ENCODE results near the gene SMAD6.
"Not testable (repeated sequence)": the region's sequence is repeated elsewhere in the genome, so short reads cannot be mapped to it uniquely, and the experiment has no call there.

The SMAD6 gene

GRCh38 chr15:66684136-66684681, 17.8 kb upstream of the SMAD6 start:
- H3K4me1 Mint-ChIP-seq = peaks cover 3% of the 10 kb centered on the region
- no peak overlapping the region for H3K27ac Mint-ChIP-seq
- H3K36me3 Mint-ChIP-seq = peaks cover 8% of the 10 kb centered on the region
- no peak for ATAC-seq (ENCODE audit: low read depth)
- DNase-seq (ENCODE audit: low spot score in 2 of 2) = no peak
- no peaks in the 10 kb centered on the region for H3K27me3 Mint-ChIP-seq
- H3K4me3 Mint-ChIP-seq = no peak overlapping the region
- peaks cover 11% of the 10 kb centered on the region for H3K9me3 Mint-ChIP-seq

GRCh38 chr15:66685638-66686150, 16.3 kb upstream of the SMAD6 start:
- H3K4me1 Mint-ChIP-seq = peaks cover 3% of the 10 kb centered on the region
- ATAC-seq (ENCODE audit: low read depth) (no peak), DNase-seq (ENCODE audit: low spot score in 2 of 2) (no peak)
- no peak overlapping the region for H3K27ac Mint-ChIP-seq
- H3K4me3 Mint-ChIP-seq = no peak overlapping the region
- H3K27me3 Mint-ChIP-seq = no peaks in the 10 kb centered on the region
- H3K36me3 Mint-ChIP-seq = peaks cover 8% of the 10 kb centered on the region
- peaks cover 11% of the 10 kb centered on the region for H3K9me3 Mint-ChIP-seq

- not testable (repeated sequence) for H3K36me3 Mint-ChIP-seq; ATAC-seq (ENCODE audit: low read depth); H3K9me3 Mint-ChIP-seq; H3K4me3 Mint-ChIP-seq; H3K27me3 Mint-ChIP-seq; DNase-seq (ENCODE audit: low spot score in 2 of 2); H3K27ac Mint-ChIP-seq
- H3K4me1 Mint-ChIP-seq = peaks cover 11% of the 10 kb centered on the region
These were observed 11.1 kb upstream of the SMAD6 start for GRCh38 chr15:66690912-66691311.

GRCh38 chr15:66691727-66692126, 10.3 kb upstream of the SMAD6 start:
- no peaks in the 10 kb centered on the region for H3K9me3 Mint-ChIP-seq
- no peak overlapping the region for H3K27ac Mint-ChIP-seq
- DNase-seq (ENCODE audit: low spot score in 2 of 2) (no peak), ATAC-seq (ENCODE audit: low read depth) (no peak)
- no peaks in the 10 kb centered on the region for H3K27me3 Mint-ChIP-seq
- H3K4me1 Mint-ChIP-seq = peaks cover 11% of the 10 kb centered on the region
- no peak overlapping the region for H3K4me3 Mint-ChIP-seq
- H3K36me3 Mint-ChIP-seq = no peaks in the 10 kb centered on the region

GRCh38 chr15:66692391-66692790, 9.6 kb upstream of the SMAD6 start:
- ATAC-seq (ENCODE audit: low read depth) = no peak
- no peak overlapping the region for H3K4me3 Mint-ChIP-seq

DNA sequence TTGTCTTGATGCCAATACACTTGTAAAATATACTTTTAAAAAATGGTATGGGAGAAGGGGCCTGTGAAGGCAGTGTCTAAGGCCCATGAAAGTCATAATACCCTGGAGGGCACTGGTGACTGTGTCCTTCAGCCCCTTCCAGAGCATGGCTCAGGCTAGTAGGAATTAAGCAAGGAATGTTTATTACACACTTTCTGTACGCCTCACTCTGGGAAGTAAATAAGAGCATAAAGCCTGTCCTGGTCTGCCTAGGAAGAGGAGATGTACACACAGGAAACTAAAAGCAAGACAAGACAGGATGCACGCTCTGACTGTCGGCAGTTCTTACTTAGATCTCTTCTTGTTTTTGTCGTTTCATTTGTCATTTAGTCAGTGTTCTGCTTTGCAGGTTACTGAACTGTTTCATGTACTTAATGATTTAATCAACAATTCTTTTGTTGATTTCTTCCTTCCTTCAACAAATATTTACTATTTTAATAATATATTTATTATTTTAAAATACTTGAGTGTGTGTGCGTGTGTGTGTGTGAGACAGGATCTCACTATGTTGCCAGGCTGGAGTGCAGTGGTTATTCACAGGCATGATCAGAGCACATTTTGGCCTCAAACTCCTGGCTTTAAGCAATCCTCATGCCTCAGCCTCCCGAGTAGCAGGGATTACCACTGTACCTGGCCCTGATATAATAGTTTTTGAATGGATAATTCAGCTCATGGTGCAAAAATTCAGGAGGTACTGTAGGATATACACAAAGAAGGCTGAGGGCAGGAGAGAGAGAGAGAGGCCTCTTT, 9.0 kb upstream of the SMAD6 start:
- H3K9me3 Mint-ChIP-seq = no peaks in the 10 kb centered on the region
- H3K27ac Mint-ChIP-seq = peak overlapping the region; percentile 86
- peak overlapping the region; percentile 25 for H3K4me3 Mint-ChIP-seq
- H3K27me3 Mint-ChIP-seq = no peaks in the 10 kb centered on the region
- peak; percentile 91 for ATAC-seq (ENCODE audit: low read depth)
- DNase-seq (ENCODE audit: low spot score in 2 of 2) = no peak
- H3K4me1 Mint-ChIP-seq = peaks cover 11% of the 10 kb centered on the region
- H3K36me3 Mint-ChIP-seq = no peaks in the 10 kb centered on the region

More at GRCh38 chr15:66692391-66692790, 9.6 kb upstream of the SMAD6 start:
- Mint-ChIP-seq H3K27me3 (no peaks in the 10 kb centered on the region), H3K4me1 (peaks cover 11% of the 10 kb centered on the region), H3K36me3 (no peaks in the 10 kb centered on the region), H3K9me3 (no peaks in the 10 kb centered on the region), H3K27ac (peak overlapping the region; percentile 86)
- no peak for DNase-seq (ENCODE audit: low spot score in 2 of 2)

DNA sequence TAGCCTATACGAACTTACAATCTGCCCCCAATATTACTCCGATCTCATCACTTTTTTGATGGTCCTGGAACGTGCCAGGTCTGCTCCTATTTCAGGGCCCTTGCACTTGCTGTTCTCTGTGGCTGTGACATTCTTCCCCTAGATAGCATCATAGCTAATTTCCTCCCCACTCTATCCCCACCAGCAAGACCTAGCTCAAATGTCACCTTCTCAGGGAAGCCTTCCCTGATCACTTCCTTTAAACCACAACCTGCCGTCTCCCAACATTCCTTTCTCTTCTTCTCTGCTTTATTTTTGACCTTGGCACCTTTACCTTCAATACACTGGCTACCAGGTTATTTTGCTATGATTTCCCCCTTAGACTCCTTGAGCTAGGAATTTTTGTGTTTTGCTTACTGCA, 5.3 kb upstream of the SMAD6 start:
- ATAC-seq (ENCODE audit: low read depth) = no peak
- H3K36me3 Mint-ChIP-seq = no peaks in the 10 kb centered on the region
- no peak overlapping the region for H3K4me3 Mint-ChIP-seq
- no peak for DNase-seq (ENCODE audit: low spot score in 2 of 2)
- no peaks in the 10 kb centered on the region for H3K9me3 Mint-ChIP-seq
- no peak overlapping the region for H3K27ac Mint-ChIP-seq
- H3K27me3 Mint-ChIP-seq = no peaks in the 10 kb centered on the region
- H3K4me1 Mint-ChIP-seq = peaks cover 16% of the 10 kb centered on the region

GRCh38 chr15:66698318-66698961, 3.6 kb upstream of the SMAD6 start:
- no peak overlapping the region for H3K27ac Mint-ChIP-seq
- H3K9me3 Mint-ChIP-seq = no peaks in the 10 kb centered on the region
- peaks cover 2% of the 10 kb centered on the region for H3K27me3 Mint-ChIP-seq
- H3K4me3 Mint-ChIP-seq = no peak overlapping the region
- DNase-seq (ENCODE audit: low spot score in 2 of 2) (no peak), ATAC-seq (ENCODE audit: low read depth) (no peak)
- H3K4me1 Mint-ChIP-seq = peaks cover 11% of the 10 kb centered on the region
- no peaks in the 10 kb centered on the region for H3K36me3 Mint-ChIP-seq

DNA sequence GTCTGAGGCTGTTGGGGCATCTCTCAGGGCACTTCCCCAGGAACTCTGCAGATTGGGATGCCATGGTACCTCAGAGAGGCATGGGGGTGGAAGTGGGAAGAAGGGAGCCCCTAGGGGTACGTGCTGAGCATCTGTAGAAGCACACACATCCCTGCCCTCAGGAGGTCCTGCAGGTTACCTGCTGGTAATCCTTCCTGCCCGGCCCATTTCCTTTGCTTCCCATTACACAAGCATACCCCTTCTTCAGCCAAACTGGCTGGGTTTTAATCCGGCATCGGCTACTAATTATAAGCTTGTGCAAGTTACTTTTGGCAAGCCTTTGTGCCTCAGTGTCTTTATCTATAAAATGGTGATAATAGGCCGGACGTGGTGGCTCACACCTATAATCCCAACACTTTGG, 3.1 kb upstream of the SMAD6 start:
- Mint-ChIP-seq H3K36me3 (no peaks in the 10 kb centered on the region), H3K27ac (no peak overlapping the region), H3K4me3 (no peak overlapping the region), H3K27me3 (peaks cover 2% of the 10 kb centered on the region), H3K4me1 (peaks cover 11% of the 10 kb centered on the region), H3K9me3 (no peaks in the 10 kb centered on the region)
- ATAC-seq (ENCODE audit: low read depth) = no peak
- no peak for DNase-seq (ENCODE audit: low spot score in 2 of 2)

GRCh38 chr15:66700412-66700801, 1.6 kb upstream of the SMAD6 start:
- Mint-ChIP-seq H3K4me1 (peaks cover 11% of the 10 kb centered on the region), H3K27me3 (peaks cover 5% of the 10 kb centered on the region), H3K9me3 (no peaks in the 10 kb centered on the region), H3K4me3 (peak overlapping the region; percentile 85), H3K36me3 (no peaks in the 10 kb centered on the region), H3K27ac (peak overlapping the region; percentile 47)
- DNase-seq (ENCODE audit: low spot score in 2 of 2) = no peak
- peak; percentile 19 for ATAC-seq (ENCODE audit: low read depth)

DNA sequence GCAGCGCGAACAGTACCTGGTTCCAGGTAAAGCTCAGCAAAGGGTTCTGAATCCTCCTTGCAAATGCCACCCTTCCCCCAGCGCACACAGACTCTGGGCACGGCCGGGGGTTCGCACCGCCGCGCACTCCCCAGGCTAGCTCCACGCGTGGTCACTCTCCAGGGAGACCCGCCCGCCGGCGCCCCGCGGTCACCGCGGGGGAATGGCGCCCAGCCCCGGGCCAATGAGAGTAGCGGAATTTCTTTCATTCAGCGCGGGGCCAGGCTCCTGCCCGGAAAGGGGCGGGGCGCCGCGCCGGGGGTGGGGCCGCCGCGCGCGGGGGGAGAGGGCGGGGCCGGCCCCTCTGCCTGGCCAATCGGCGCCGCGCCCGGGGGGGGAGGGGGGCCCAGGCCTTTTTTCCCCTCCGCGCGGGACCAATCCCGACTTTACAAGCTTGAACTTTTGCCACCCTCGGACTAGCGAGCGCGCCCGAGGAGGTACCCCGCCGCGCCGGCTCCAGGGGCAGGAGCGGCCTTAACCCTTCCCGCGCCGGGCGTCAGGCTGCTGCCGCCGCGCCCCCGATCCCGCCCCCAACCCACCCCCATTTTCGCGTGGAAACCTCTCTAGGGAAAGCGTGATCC, 1.1 kb upstream of the SMAD6 start:
- peaks cover 5% of the 10 kb centered on the region for H3K27me3 Mint-ChIP-seq
- peak overlapping the region; percentile 88 for H3K4me3 Mint-ChIP-seq
- ATAC-seq (ENCODE audit: low read depth) (peak; percentile 80), DNase-seq (ENCODE audit: low spot score in 2 of 2) (peak; percentile 74)
- no peaks in the 10 kb centered on the region for H3K36me3 Mint-ChIP-seq
- H3K9me3 Mint-ChIP-seq = no peaks in the 10 kb centered on the region
- peaks cover 11% of the 10 kb centered on the region for H3K4me1 Mint-ChIP-seq
- no peak overlapping the region for H3K27ac Mint-ChIP-seq

DNA sequence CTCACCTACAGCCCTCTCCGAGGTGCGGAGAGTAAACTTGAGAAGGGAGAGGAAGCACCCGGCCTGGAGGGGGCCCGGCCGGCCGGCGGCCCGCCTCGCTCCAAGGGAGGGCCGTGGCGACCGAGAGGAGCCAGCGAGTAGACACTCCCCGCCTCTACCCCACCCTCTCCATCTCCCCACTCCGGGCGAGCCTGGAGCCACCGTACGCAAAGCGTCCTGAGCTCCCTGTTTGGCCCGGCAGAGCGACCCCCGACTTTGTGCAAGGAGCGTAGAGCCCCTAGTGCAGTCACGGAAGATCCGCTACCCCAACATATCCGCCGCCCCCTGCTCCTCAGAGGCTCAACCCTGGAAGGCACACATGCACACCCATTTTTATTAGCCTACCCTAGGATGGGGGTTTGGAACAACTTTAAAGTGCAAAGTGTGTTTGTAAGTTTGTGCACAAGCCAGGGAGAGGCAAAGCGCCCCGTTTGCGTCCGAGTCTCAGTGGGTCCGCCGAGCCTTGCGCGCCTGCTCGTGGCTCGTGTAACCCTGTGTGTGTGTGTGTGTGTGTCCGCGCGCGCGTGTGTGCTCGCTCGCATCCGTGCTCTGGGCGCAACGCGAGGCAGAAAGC, 508 bp upstream of the SMAD6 start:
- DNase-seq (ENCODE audit: low spot score in 2 of 2) = peak in 1 of 2 donors; percentile 66
- Mint-ChIP-seq H3K4me3 (peak overlapping the region; percentile 88), H3K27ac (peak overlapping the region; percentile 18), H3K36me3 (no peaks in the 10 kb centered on the region), H3K4me1 (peaks cover 11% of the 10 kb centered on the region), H3K27me3 (peaks cover 5% of the 10 kb centered on the region), H3K9me3 (no peaks in the 10 kb centered on the region)
- peak; percentile 39 for ATAC-seq (ENCODE audit: low read depth)

GRCh38 chr15:66702787-66703539, 927 bp downstream of the SMAD6 start:
- Mint-ChIP-seq H3K4me1 (peaks cover 11% of the 10 kb centered on the region), H3K27ac (no peak overlapping the region)
- DNase-seq (ENCODE audit: low spot score in 2 of 2) = peak in 1 of 2 donors; percentile 18

More at GRCh38 chr15:66702787-66703539, 927 bp downstream of the SMAD6 start:
- ATAC-seq (ENCODE audit: low read depth) = no peak
- Mint-ChIP-seq H3K36me3 (no peaks in the 10 kb centered on the region), H3K4me3 (peak overlapping the region; percentile 88), H3K27me3 (peaks cover 5% of the 10 kb centered on the region), H3K9me3 (no peaks in the 10 kb centered on the region)

Data from memory B cell (primary cell).